Measurements from ENCODE around the gene REG3G. TPM values are rescaled to one million over a fixed set of nuclear protein-coding genes. Genes with fewer than 3 reads are reported as not detected.

REG3G gene
- total and polyA plus RNA-seq, 2 of the 4 experiments (the other 2 are of a cell fraction): not detected

- Histone ChIP-seq H3K4me1 (ENCODE audit: control insufficient read depth, insufficient read depth, low read length) (no peaks in the 10 kb centered on the region), H2BK5ac (ENCODE audit: low read depth, low read length, poor library complexity, severe bottlenecking) (no peak overlapping the region), H3K9me1 (ENCODE audit: insufficient read depth, low read length) (no peaks in the 10 kb centered on the region), H3K4ac (ENCODE audit: low read depth, low read length) (no peak overlapping the region), H3K23ac (ENCODE audit: low read depth, low read length) (no peak overlapping the region), H2AFZ (replicated peaks; ENCODE audit: low read length, poor library complexity) (no peak overlapping the region), H3K36me3 (ENCODE audit: control insufficient read depth, insufficient read depth, low read length) (no peaks in the 10 kb centered on the region), H3K4me3 (ENCODE audit: insufficient read depth, low read depth, low read length) (no peak overlapping the region), H3K4me2 (ENCODE audit: low read depth, low read length) (no peak overlapping the region), H4K20me1 (ENCODE audit: insufficient read depth, low read length) (no peaks in the 10 kb centered on the region), H2AK9ac (replicated peaks; ENCODE audit: low read depth, low read length, poor library complexity) (no peak overlapping the region), H4K8ac (ENCODE audit: low read depth in 2 of 2, low read length in 2 of 2) (no peak overlapping the region), H3K27me3 (ENCODE audit: control insufficient read depth, insufficient read depth, low read length) (no peaks in the 10 kb centered on the region), H2BK15ac (ENCODE audit: low read depth, low read length) (no peak overlapping the region), H3K27ac (ENCODE audit: insufficient read depth, low read length) (no peak overlapping the region), H4K5ac (ENCODE audit: low read depth, low read length) (no peak overlapping the region), H4K91ac (ENCODE audit: insufficient read depth, low read depth, low read length) (no peak overlapping the region), H2BK120ac (ENCODE audit: low read depth, low read length) (no peak overlapping the region), H3K14ac (replicated peaks; ENCODE audit: low read depth, low read length) (no peak overlapping the region), H3K18ac (ENCODE audit: low read depth, low read length) (no peak overlapping the region), H3K9me3 (ENCODE audit: control insufficient read depth, insufficient read depth, low read length) (peaks cover 3% of the 10 kb centered on the region; the same call in 1 of the 2 replicates), H3K79me1 (ENCODE audit: low read depth in 1 of 2, low read length in 2 of 2) (no peaks in the 10 kb centered on the region), H2AK5ac (ENCODE audit: low read depth, low read length) (no peak overlapping the region), H3K9ac (ENCODE audit: low read depth, low read length) (no peak overlapping the region), H2BK20ac (ENCODE audit: low read depth, low read length) (no peak overlapping the region), H3K56ac (ENCODE audit: extremely low read depth, insufficient read depth, low read length) (no peak overlapping the region)
- ATAC-seq (ENCODE audit: low read depth) (no peak), DNase-seq (no peak)
- ChIA-PET POLR2A (ENCODE audit: unreplicated experiment) (no interaction called here), CTCF (no interaction called here)
- intact Hi-C loops (cut with micrococcal nuclease): no loop called here
- TF ChIP-seq MAZ (IDR thresholded peaks at IDR 0.05; ENCODE audit: borderline replicate concordance, low read depth, low read length) (no peak), POLR2A (IDR thresholded peaks at IDR 0.05; ENCODE audit: low read depth, low read length) (no peak), CEBPB (IDR thresholded peaks at IDR 0.05; ENCODE audit: low read depth, low read length) (no peak), SMC3 (IDR thresholded peaks at IDR 0.05; ENCODE audit: low read depth, low read length) (no peak), USF2 (IDR thresholded peaks at IDR 0.05; ENCODE audit: low read depth, low read length) (no peak), BHLHE40 (IDR thresholded peaks at IDR 0.05; ENCODE audit: low read depth, low read length) (no peak), ELK1 (IDR thresholded peaks at IDR 0.05; ENCODE audit: borderline replicate concordance, low read depth, low read length) (no peak), FOS (IDR thresholded peaks at IDR 0.05; ENCODE audit: low read depth, low read length) (no peak), RFX5 (IDR thresholded peaks at IDR 0.05; ENCODE audit: low read depth, low read length) (no peak), CTCF (conservative IDR thresholded peaks at IDR 0.05; ENCODE audit: low read depth, low read length) (no peak)
- no CpG with 5 or more reads among the region's 4 CpGs for WGBS, 2 experiments (ENCODE audit: extremely low coverage in 2 of 2, insufficient read length in 1 of 2)
- in situ Hi-C loops (cut with MboI; ENCODE audit: low sequenced_read_pairs): no loop called here
- dilution Hi-C loops (cut with HindIII; ENCODE audit: low sequenced_read_pairs, unreplicated experiment): no loop called here
- BruUV-seq (replicated peaks): no TSS peak
Observed at GRCh38 chr2:78977661-78978145, 47.8 kb upstream of the REG3G start.

Data from IMR-90 (cell line).